Ishikawa (cell line): Measurements from ENCODE around the gene COA1.
A peak's percentile ranks its signal among the peaks of the same experiment; 100 is the strongest.

Experiments
- CEBPB ChIP-seq: IDR thresholded peaks from 2 replicates; pipeline ENCODE4 v1.6.1; 2012
- CREB1 ChIP-seq: IDR thresholded peaks from 2 replicates; pipeline ENCODE4 v1.6.1; 2012; ENCODE audit warnings: low read depth
- EGR1 ChIP-seq: IDR thresholded peaks from 2 replicates; pipeline ENCODE4 v1.6.1; 2012
- EP300 ChIP-seq: IDR thresholded peaks from 2 replicates; pipeline ENCODE4 v1.6.1; 2012; ENCODE audit warnings: borderline replicate concordance
- FOXM1 ChIP-seq: IDR thresholded peaks from 2 replicates; pipeline ENCODE4 v1.6.1; 2012; ENCODE audit warnings: low read depth, borderline replicate concordance
- MAX ChIP-seq: IDR thresholded peaks from 2 replicates; pipeline ENCODE4 v1.6.1; 2012
- NFIC ChIP-seq: IDR thresholded peaks from 2 replicates; pipeline ENCODE4 v1.6.1; 2012
- RAD21 ChIP-seq: IDR thresholded peaks from 2 replicates; pipeline ENCODE4 v1.6.1; 2012; ENCODE audit warnings: low read depth
- REST ChIP-seq: IDR thresholded peaks from 2 replicates; pipeline ENCODE4 v1.6.1; 2012; ENCODE audit warnings: low read depth, mild to moderate bottlenecking
- TAF1 ChIP-seq: IDR thresholded peaks from 2 replicates; pipeline ENCODE4 v1.6.1; 2012; ENCODE audit warnings: low read depth, mild to moderate bottlenecking
- TCF12 ChIP-seq: IDR thresholded peaks from 2 replicates; pipeline ENCODE4 v1.6.1; 2012; ENCODE audit warnings: low read depth
- TEAD4 ChIP-seq: IDR thresholded peaks from 2 replicates; pipeline ENCODE4 v1.6.1; 2012
- USF1 ChIP-seq: IDR thresholded peaks from 2 replicates; pipeline ENCODE4 v1.6.1; 2012
- YY1 ChIP-seq: IDR thresholded peaks from 2 replicates; pipeline ENCODE4 v1.6.1; 2012; ENCODE audit warnings: low read depth
- ZBTB7A ChIP-seq: IDR thresholded peaks from 2 replicates; pipeline ENCODE4 v1.6.1; 2012; ENCODE audit warnings: low read depth

Gene COA1

GRCh38 chr7:43725251-43725650 lies 4.1 kb downstream of the COA1 start:
- TF ChIP-seq CREB1 (no peak), USF1 (no peak), NFIC (no peak), MAX (no peak), TAF1 (no peak), YY1 (no peak), ZBTB7A (no peak), FOXM1 (no peak), CEBPB (no peak)

- no peak for TF ChIP-seq EGR1
These were observed 6.3 kb downstream of the COA1 start for GRCh38 chr7:43723007-43723341.

- TF ChIP-seq RAD21 (peak; percentile 58), NFIC (no peak)
These were observed 8.0 kb downstream of the COA1 start for GRCh38 chr7:43721193-43721806.

- TF ChIP-seq NFIC (no peak), RAD21 (no peak), YY1 (no peak), USF1 (no peak), CREB1 (no peak), TAF1 (no peak), EGR1 (no peak), REST (no peak)
These were observed 12.7 kb downstream of the COA1 start for GRCh38 chr7:43716598-43716997.

GRCh38 chr7:43711503-43711902 lies 17.8 kb downstream of the COA1 start:
- TF ChIP-seq TAF1 (no peak), YY1 (no peak), EP300 (no peak), CEBPB (no peak), NFIC (no peak), MAX (no peak), CREB1 (no peak), REST (no peak), EGR1 (no peak), RAD21 (no peak), TCF12 (no peak), TEAD4 (no peak), USF1 (no peak), ZBTB7A (no peak), FOXM1 (no peak)

GRCh38 chr7:43703573-43703972 lies 25.8 kb downstream of the COA1 start:
- no peak for TF ChIP-seq EP300
- no peak for TF ChIP-seq REST
- no peak for TF ChIP-seq MAX
- TF ChIP-seq USF1 = no peak
- TF ChIP-seq FOXM1 = no peak
- no peak for TF ChIP-seq YY1
